TTC549 (cell line): Measurements from ENCODE around the gene SCIMP.
"Not testable (repeated sequence)": the region's sequence is repeated elsewhere in the genome, so short reads cannot be mapped to it uniquely, and the experiment has no call there.

Experiments used
- FAIRE-seq: peaks from 2 replicates; lab custom pipeline; 2012; peaks lifted over from hg19 to GRCh38; lab: Jason Lieb, UNC

Gene SCIMP

GRCh38 chr17:5237541-5238016, 2.9 kb upstream of the SCIMP start:
- FAIRE-seq = no peak

- FAIRE-seq = no peak
Observed at GRCh38 chr17:5236938-5237540, 2.4 kb upstream of the SCIMP start.

- FAIRE-seq = not testable (repeated sequence)
Observed at GRCh38 chr17:5233492-5233891, 1.2 kb downstream of the SCIMP start.

GRCh38 chr17:5226940-5227878, 7.5 kb downstream of the SCIMP start:
- no peak for FAIRE-seq

- FAIRE-seq = no peak
Observed at GRCh38 chr17:5225668-5226457, 8.8 kb downstream of the SCIMP start.

- not testable (repeated sequence) for FAIRE-seq
Observed at GRCh38 chr17:5221912-5222311, 12.7 kb downstream of the SCIMP start.

GRCh38 chr17:5220074-5220473, 14.6 kb downstream of the SCIMP start:
- no peak for FAIRE-seq

- no peak for FAIRE-seq
Observed at GRCh38 chr17:5219536-5219935, 15.1 kb downstream of the SCIMP start.

- FAIRE-seq = not testable (repeated sequence)
Observed at GRCh38 chr17:5217562-5217961, 17.1 kb downstream of the SCIMP start.

- FAIRE-seq = no peak
Observed at GRCh38 chr17:5211458-5211857, 23.2 kb downstream of the SCIMP start.

GRCh38 chr17:5210614-5211252, 23.9 kb downstream of the SCIMP start:
- no peak for FAIRE-seq

GRCh38 chr17:5210091-5210490, 24.6 kb downstream of the SCIMP start:
- no peak for FAIRE-seq

- FAIRE-seq = no peak
Observed at GRCh38 chr17:5209396-5209795, 25.3 kb downstream of the SCIMP start.

- no peak for FAIRE-seq
Observed at GRCh38 chr17:5203908-5204294, 30.8 kb downstream of the SCIMP start.

GRCh38 chr17:5203178-5203907, 31.3 kb downstream of the SCIMP start:
- FAIRE-seq = no peak

GRCh38 chr17:5201011-5201410, 33.6 kb downstream of the SCIMP start:
- FAIRE-seq = no peak

- no peak for FAIRE-seq
Observed at GRCh38 chr17:5200360-5200759, 34.3 kb downstream of the SCIMP start.

GRCh38 chr17:5198472-5198871, 36.2 kb downstream of the SCIMP start:
- FAIRE-seq = no peak

GRCh38 chr17:5194346-5194745, 40.3 kb downstream of the SCIMP start:
- FAIRE-seq = no peak

GRCh38 chr17:5191541-5192417, 42.9 kb downstream of the SCIMP start, which contains the start of gene ZNF594:
ZNF594 (minus strand) TSS chr17:5191868; CDS start chr17:5184256, 7,612 bp downstream.
- FAIRE-seq = no peak
